ENCODE measurements around the gene MTHFSD. TPM values are rescaled to one million over a fixed set of nuclear protein-coding genes. Genes with fewer than 3 reads are reported as not detected.

MTHFSD gene
- total and polyA plus RNA-seq, 3 experiments from 2014 or later: 21.9 to 25.0 (median 23.0) TPM

- H3K9me3 Mint-ChIP-seq: peaks cover 0 to 4% (median 0%) of the 10 kb centered on the region in 5 donors
- peaks cover 20% of the 10 kb centered on the region for H3K27me3 ChIP-seq (ENCODE audit: insufficient read depth, low read length, poor library complexity, severe bottlenecking)
- no peaks in the 10 kb centered on the region for H3K36me3 ChIP-seq (ENCODE audit: insufficient read depth, low read length)
- ChIA-PET CTCF (no interaction called here), POLR2A (no interaction called here)
- no peaks in the 10 kb centered on the region for H3K9me3 ChIP-seq (ENCODE audit: low read length)
- H3K27ac Mint-ChIP-seq: no peak overlapping the region
- H3K4me1 ChIP-seq (ENCODE audit: insufficient read depth, low read length): no peaks in the 10 kb centered on the region
- H3K4me3 ChIP-seq (ENCODE audit: low read length): no peak overlapping the region
- H3K27me3 Mint-ChIP-seq: peaks cover 50 to 73% of the 10 kb centered on the region in 2 donors
- H3K27ac ChIP-seq (ENCODE audit: low read depth, low read length): no peak overlapping the region
- no peaks in the 10 kb centered on the region for H3K36me3 Mint-ChIP-seq
- H3K4me1 Mint-ChIP-seq: peaks cover 7 to 13% (median 11%) of the 10 kb centered on the region in 3 donors
- no peak for DNase-seq
- H3K4me3 Mint-ChIP-seq: no peak overlapping the region
Observed at GRCh38 chr16:86578611-86579267, 23.7 kb upstream of the MTHFSD start.

- Histone ChIP-seq H3K36me3 (ENCODE audit: insufficient read depth, low read length) (no peaks in the 10 kb centered on the region), H3K9me3 (ENCODE audit: low read length) (no peaks in the 10 kb centered on the region), H3K27ac (ENCODE audit: low read depth, low read length) (no peak within 1 kb of the TSS), H3K4me1 (ENCODE audit: insufficient read depth, low read length) (no peaks in the 10 kb centered on the region), H3K4me3 (ENCODE audit: low read length) (no peak within 1 kb of the TSS), H3K27me3 (ENCODE audit: insufficient read depth, low read length, poor library complexity, severe bottlenecking) (peaks cover 23% of the 10 kb centered on the region)
- DNase-seq: no peak
- Mint-ChIP-seq H3K36me3 (no peaks in the 10 kb centered on the region), H3K27me3 (peaks cover 48 to 76% of the 10 kb centered on the region in 2 donors), H3K27ac (peak within 1 kb of the TSS in 1 of 8 donors; percentile 59), H3K4me1 (peaks cover 7 to 13% (median 11%) of the 10 kb centered on the region in 3 donors), H3K9me3 (peaks cover 0 to 4% (median 0%) of the 10 kb centered on the region in 5 donors), H3K4me3 (no peak within 1 kb of the TSS)
- POLR2A ChIA-PET: no interaction called here
- CTCF ChIA-PET: no interaction called here
Observed at GRCh38 chr16:86578061-86578599, 23.1 kb upstream of the MTHFSD start, which contains the start of gene FOXL1. Gene FOXL1 (plus strand): TSS chr16:86578549. CDS start chr16:86578724, 175 bp downstream.

GRCh38 chr16:86577314-86577971 lies 22.4 kb upstream of the MTHFSD start:
- CTCF ChIA-PET: no interaction called here
- peak overlapping the region in 1 of 7 donors; percentile 42 for H3K4me3 Mint-ChIP-seq

GRCh38 chr16:86576591-86577313 lies 21.7 kb upstream of the MTHFSD start:
- ChIA-PET POLR2A (no interaction called here), CTCF (no interaction called here)
- H3K9me3 Mint-ChIP-seq: peaks cover 0 to 4% (median 0%) of the 10 kb centered on the region in 5 donors
- no peaks in the 10 kb centered on the region for H3K36me3 Mint-ChIP-seq
- H3K27me3 Mint-ChIP-seq: peaks cover 53 to 83% of the 10 kb centered on the region in 2 donors
- Histone ChIP-seq H3K4me1 (ENCODE audit: insufficient read depth, low read length) (no peaks in the 10 kb centered on the region), H3K36me3 (ENCODE audit: insufficient read depth, low read length) (no peaks in the 10 kb centered on the region), H3K4me3 (ENCODE audit: low read length) (no peak overlapping the region), H3K27me3 (ENCODE audit: insufficient read depth, low read length, poor library complexity, severe bottlenecking) (peaks cover 24% of the 10 kb centered on the region), H3K9me3 (ENCODE audit: low read length) (no peaks in the 10 kb centered on the region), H3K27ac (ENCODE audit: low read depth, low read length) (no peak overlapping the region)
- peak overlapping the region in 1 of 8 donors; percentile 44 for H3K27ac Mint-ChIP-seq
- H3K4me1 Mint-ChIP-seq: peaks cover 7 to 13% (median 11%) of the 10 kb centered on the region in 3 donors
- peak overlapping the region; percentile 48 to 77 (median 61) for H3K4me3 Mint-ChIP-seq
- DNase-seq: no peak

More at GRCh38 chr16:86577314-86577971, 22.4 kb upstream of the MTHFSD start:
- Mint-ChIP-seq H3K9me3 (peaks cover 0 to 4% (median 0%) of the 10 kb centered on the region in 5 donors), H3K4me1 (peaks cover 7 to 13% (median 11%) of the 10 kb centered on the region in 3 donors), H3K27ac (peak overlapping the region in 1 of 8 donors; percentile 44), H3K27me3 (peaks cover 50 to 83% of the 10 kb centered on the region in 2 donors), H3K36me3 (no peaks in the 10 kb centered on the region)
- Histone ChIP-seq H3K27ac (ENCODE audit: low read depth, low read length) (no peak overlapping the region), H3K4me1 (ENCODE audit: insufficient read depth, low read length) (no peaks in the 10 kb centered on the region), H3K36me3 (ENCODE audit: insufficient read depth, low read length) (no peaks in the 10 kb centered on the region), H3K27me3 (ENCODE audit: insufficient read depth, low read length, poor library complexity, severe bottlenecking) (peaks cover 24% of the 10 kb centered on the region), H3K4me3 (ENCODE audit: low read length) (no peak overlapping the region), H3K9me3 (ENCODE audit: low read length) (no peaks in the 10 kb centered on the region)
- POLR2A ChIA-PET: no interaction called here
- no peak for DNase-seq

GRCh38 chr16:86575754-86576557 lies 20.9 kb upstream of the MTHFSD start:
- Mint-ChIP-seq H3K36me3 (no peaks in the 10 kb centered on the region), H3K9me3 (peaks cover 0 to 4% (median 0%) of the 10 kb centered on the region in 5 donors), H3K27me3 (peaks cover 52 to 83% of the 10 kb centered on the region in 2 donors), H3K4me3 (peak overlapping the region; percentile 48 to 77 (median 61)), H3K4me1 (peaks cover 7 to 13% (median 11%) of the 10 kb centered on the region in 3 donors), H3K27ac (no peak overlapping the region)
- Histone ChIP-seq H3K36me3 (ENCODE audit: insufficient read depth, low read length) (no peaks in the 10 kb centered on the region), H3K4me3 (ENCODE audit: low read length) (no peak overlapping the region), H3K27me3 (ENCODE audit: insufficient read depth, low read length, poor library complexity, severe bottlenecking) (peaks cover 24% of the 10 kb centered on the region), H3K4me1 (ENCODE audit: insufficient read depth, low read length) (no peaks in the 10 kb centered on the region), H3K9me3 (ENCODE audit: low read length) (no peaks in the 10 kb centered on the region), H3K27ac (ENCODE audit: low read depth, low read length) (no peak overlapping the region)
- CTCF ChIA-PET: no interaction called here
- POLR2A ChIA-PET: no interaction called here
- peak in 1 of 5 donors; percentile 17 for DNase-seq

- Histone ChIP-seq H3K36me3 (ENCODE audit: insufficient read depth, low read length) (no peaks in the 10 kb centered on the region), H3K27ac (ENCODE audit: low read depth, low read length) (no peak overlapping the region), H3K27me3 (ENCODE audit: insufficient read depth, low read length, poor library complexity, severe bottlenecking) (peaks cover 24% of the 10 kb centered on the region), H3K4me3 (ENCODE audit: low read length) (no peak overlapping the region), H3K4me1 (ENCODE audit: insufficient read depth, low read length) (no peaks in the 10 kb centered on the region), H3K9me3 (ENCODE audit: low read length) (no peaks in the 10 kb centered on the region)
- no peak overlapping the region for H3K27ac Mint-ChIP-seq
- POLR2A ChIA-PET: no interaction called here
- no peak overlapping the region for H3K4me3 Mint-ChIP-seq
- peaks cover 7 to 13% (median 11%) of the 10 kb centered on the region in 3 donors for H3K4me1 Mint-ChIP-seq
- no peak for DNase-seq
- CTCF ChIA-PET: no interaction called here
- peaks cover 0 to 4% (median 0%) of the 10 kb centered on the region in 5 donors for H3K9me3 Mint-ChIP-seq
- H3K36me3 Mint-ChIP-seq: no peaks in the 10 kb centered on the region
- peaks cover 54 to 84% of the 10 kb centered on the region in 2 donors for H3K27me3 Mint-ChIP-seq
Observed at GRCh38 chr16:86575095-86575685, 20.2 kb upstream of the MTHFSD start.

GRCh38 chr16:86574646-86575045 lies 19.6 kb upstream of the MTHFSD start:
- H3K4me3 Mint-ChIP-seq: no peak overlapping the region
- peaks cover 0 to 4% (median 0%) of the 10 kb centered on the region in 5 donors for H3K9me3 Mint-ChIP-seq
- Histone ChIP-seq H3K4me1 (ENCODE audit: insufficient read depth, low read length) (no peaks in the 10 kb centered on the region), H3K9me3 (ENCODE audit: low read length) (no peaks in the 10 kb centered on the region), H3K27ac (ENCODE audit: low read depth, low read length) (no peak overlapping the region), H3K27me3 (ENCODE audit: insufficient read depth, low read length, poor library complexity, severe bottlenecking) (peaks cover 29% of the 10 kb centered on the region), H3K4me3 (ENCODE audit: low read length) (no peak overlapping the region), H3K36me3 (ENCODE audit: insufficient read depth, low read length) (no peaks in the 10 kb centered on the region)
- H3K36me3 Mint-ChIP-seq: no peaks in the 10 kb centered on the region
- no peak overlapping the region for H3K27ac Mint-ChIP-seq
- H3K27me3 Mint-ChIP-seq: peaks cover 51 to 84% of the 10 kb centered on the region in 2 donors
- no peak for DNase-seq
- H3K4me1 Mint-ChIP-seq: peaks cover 7 to 13% (median 11%) of the 10 kb centered on the region in 3 donors
- POLR2A ChIA-PET: no interaction called here
- CTCF ChIA-PET: no interaction called here
